A549 (cell line): ENCODE measurements around the gene PCDHGA5. TPM values are rescaled to one million over a fixed set of nuclear protein-coding genes. Genes with fewer than 3 reads are reported as not detected.

ENCODE experiments used
- ATAC-seq, 2 experiments: fragments of 200-7000 bp in 1 of 2; fragments of >200 bp in 1 of 2; cut with Nextera tagmentation in 1 of 2; cut with Tn5 transposase in 1 of 2; 3 replicates each; pipeline versions ENCODE4 v1.8.0 to v1.9.1; 2018 to 2020; ENCODE audit warnings: mild to moderate bottlenecking in 1 of 2, moderate library complexity in 1 of 2
- CTCF ChIA-PET: fragments of 300-600 bp; sonication (Branson Sonifier 250); formaldehyde crosslinking; extraction: SDS; loops from one replicate; lab custom pipeline; 2021; ENCODE audit warnings: antibody characterized with exemption, inconsistent platforms; lab: Yijun Ruan, JAX
- POLR2A ChIA-PET: fragments of 350-600 bp; formaldehyde crosslinking; extraction: SDS; loops from one replicate; lab custom pipeline; 2021; ENCODE audit warnings: antibody characterized with exemption, inconsistent platforms; lab: Yijun Ruan, JAX
- DNase-seq, 2 experiments: peaks; one replicate each; pipeline versions ENCODE4 v3.0.0 to v3.0.0-alpha.2; 2011 to 2016; ENCODE audit warnings: low read depth in 1 of 2, low spot score in 1 of 2
- FAIRE-seq: peaks from 2 replicates; lab custom pipeline; 2011; peaks lifted over from hg19 to GRCh38; lab: Jason Lieb, UNC
- H3K27ac ChIP-seq, 2 experiments: fragments of >200 bp; sonication (Bioruptor Twin); formaldehyde crosslinking; 3 replicates each; pipeline ENCODE4 v1.5.1; 2016 to 2017
- H3K4me1 ChIP-seq: fragments of >200 bp; sonication (Bioruptor Twin); formaldehyde crosslinking; 3 replicates; pipeline ENCODE4 v1.6.1; 2016
- H3K4me2 ChIP-seq: fragments of >200 bp; sonication (Bioruptor Twin); formaldehyde crosslinking; 3 replicates; pipeline ENCODE4 v1.6.1; 2016
- H3K4me3 ChIP-seq: fragments of >200 bp; sonication (Bioruptor Twin); formaldehyde crosslinking; 3 replicates; pipeline ENCODE4 v1.5.1; 2016
- H3K9me3 ChIP-seq: fragments of >200 bp; sonication (Bioruptor Twin); formaldehyde crosslinking; 3 replicates; pipeline ENCODE4 v1.6.1; 2016
- CBX8 ChIP-seq: fragments of 200-600 bp; sonication (generic); IDR thresholded peaks from 2 replicates; pipeline ENCODE4 v1.6.1; 2016
- CHD4 ChIP-seq: fragments of 200-600 bp; sonication (generic); IDR thresholded peaks from 2 replicates; pipeline ENCODE4 v1.6.1; 2016; ENCODE audit warnings: antibody characterized with exemption, mild to moderate bottlenecking, borderline replicate concordance
- EHF ChIP-seq: fragments of 250-450 bp; sonication (Bioruptor Pico); IDR thresholded peaks from 2 replicates; pipeline ENCODE4 v1.5.0; 2020; ENCODE audit warnings: mild to moderate bottlenecking
- EHMT2 ChIP-seq: fragments of 200-600 bp; sonication (generic); IDR thresholded peaks from 2 replicates; pipeline ENCODE4 v1.6.1; 2016; ENCODE audit warnings: antibody characterized with exemption, low read depth, mild to moderate bottlenecking, moderate library complexity
- EP300 ChIP-seq, 2 experiments: fragments of >200 bp; sonication (Bioruptor Twin); formaldehyde crosslinking; IDR thresholded peaks; 2 replicates in 1 of 2; 3 replicates in 1 of 2; pipeline ENCODE4 v1.6.1; 2016 to 2017
- FOSB ChIP-seq: fragments of 250-450 bp; sonication (Bioruptor Pico); IDR thresholded peaks from 2 replicates; pipeline ENCODE4 v1.5.0; 2020; ENCODE audit warnings: mild to moderate bottlenecking, moderate library complexity
- FOSL2 ChIP-seq, 2 experiments: fragments of 450-650 bp in 1 of 2; fragments of >200 bp in 1 of 2; sonication (Bioruptor Twin) in 1 of 2; formaldehyde crosslinking; IDR thresholded peaks; 2 replicates each; pipeline versions ENCODE4 v1.5.0 to v1.6.1; 2016 to 2020; ENCODE audit warnings: mild to moderate bottlenecking in 1 of 2, moderate library complexity in 1 of 2
- HOXA7 ChIP-seq: fragments of 250-450 bp; sonication (Bioruptor Pico); IDR thresholded peaks from 2 replicates; pipeline ENCODE4 v1.5.0; 2020; ENCODE audit warnings: mild to moderate bottlenecking, moderate library complexity
- MAFK ChIP-seq: fragments of 450-650 bp; IDR thresholded peaks from 2 replicates; pipeline ENCODE4 v1.6.1; 2014; ENCODE audit not compliant: partially characterized antibody
- NR3C1 ChIP-seq: fragments of >200 bp; sonication (Bioruptor Twin); formaldehyde crosslinking; IDR thresholded peaks from 3 replicates; pipeline ENCODE4 v1.6.1; 2017
- PBX3 ChIP-seq: IDR thresholded peaks from 2 replicates; pipeline ENCODE4 v1.6.1; 2012
- POLR2A ChIP-seq: IDR thresholded peaks from 2 replicates; pipeline ENCODE4 v1.6.1; 2012; ENCODE audit warnings: mild to moderate bottlenecking, low read length
- RAD21 ChIP-seq, 2 experiments: fragments of >200 bp in 1 of 2; sonication (Bioruptor Twin) in 1 of 2; formaldehyde crosslinking in 1 of 2; IDR thresholded peaks in 1 of 2; conservative IDR thresholded peaks in 1 of 2; 2 replicates in 1 of 2; 3 replicates in 1 of 2; pipeline ENCODE4 v1.6.1; 2012 to 2018; ENCODE audit warnings: inconsistent platforms in 1 of 2
- RARB ChIP-seq: fragments of 250-450 bp; sonication (Bioruptor Pico); IDR thresholded peaks from 2 replicates; pipeline ENCODE4 v1.8.0; 2021; ENCODE audit warnings: mild to moderate bottlenecking, moderate library complexity
- RFX5 ChIP-seq: fragments of 450-650 bp; IDR thresholded peaks from 2 replicates; pipeline ENCODE4 v1.7.1; 2014; ENCODE audit warnings: antibody characterized with exemption, mild to moderate bottlenecking, moderate library complexity
- SMC3 ChIP-seq: fragments of >200 bp; sonication (Bioruptor Twin); formaldehyde crosslinking; IDR thresholded peaks from 3 replicates; pipeline ENCODE4 v1.6.1; 2018; ENCODE audit warnings: inconsistent platforms
- ZSCAN20 ChIP-seq: fragments of 250-450 bp; sonication (Bioruptor Pico); IDR thresholded peaks from 2 replicates; pipeline ENCODE4 v1.8.0; 2022; ENCODE audit warnings: mild to moderate bottlenecking, moderate library complexity
- WGBS: methylation state at CpG from one replicate; pipeline ENCODE4 v1.1.6; 2017; ENCODE audit errors: missing lambda C conversion rate; 5-methylcytosine and 5-hydroxymethylcytosine counted together
- polyA plus RNA-seq, 4 experiments: library from polyadenylated mRNA; depleted of rRNA in 3 of 4; stranded (reverse); fragments of >200 nt; fragmentation: RNase III in 1 of 4; extraction: RNeasy Plus Mini Kit Qiagen cat#74134 plus additional on column Dnase treatment in 1 of 4; gene quantifications; 2 replicates in 3 of 4; 3 replicates in 1 of 4; pipeline ENCODE4 v1.2.3, GENCODE V29; 2011 to 2017
- TF ChIP-seq, protein P1 (sequence below): fragments of >200 bp; sonication (Bioruptor Twin); formaldehyde crosslinking; IDR thresholded peaks from 3 replicates; pipeline ENCODE4 v1.6.1; 2016
- TF ChIP-seq, protein P2 (sequence below): fragments of >200 bp; sonication (Bioruptor Twin); formaldehyde crosslinking; IDR thresholded peaks from 2 replicates; pipeline ENCODE4 v1.6.1; 2016
- TF ChIP-seq, protein P3 (sequence below): IDR thresholded peaks from 2 replicates; pipeline ENCODE4 v1.6.1; 2012
- TF ChIP-seq, protein P4 (sequence below): fragments of 150-350 bp; IDR thresholded peaks from 2 replicates; pipeline ENCODE4 v1.6.1; 2014; ENCODE audit warnings: low read depth, mild to moderate bottlenecking, low read length

The PCDHGA5 gene
- polyA plus RNA-seq, 2 of the 4 experiments (the other 2 are of a cell fraction) = 0.13 to 0.37 TPM

- H3K4me3 ChIP-seq = no peak overlapping the region
- no peak overlapping the region for H3K27ac ChIP-seq
- POLR2A ChIA-PET = no interaction called here
- no peak overlapping the region for H3K4me2 ChIP-seq
- no peak for DNase-seq
- no peaks in the 10 kb centered on the region for H3K4me1 ChIP-seq
- CTCF ChIA-PET = interaction anchor here (1.2 kb wide), 1 partner anchor 14 kb away, joined by 3 read pairs; no protein-coding TSS in a partner anchor
- FAIRE-seq = no peak
- peaks cover 55% of the 10 kb centered on the region for H3K9me3 ChIP-seq
- ATAC-seq = no peak
- WGBS = 19% methylated on average over 6 of the region's 19 CpGs
- TF ChIP-seq, protein P1, sequence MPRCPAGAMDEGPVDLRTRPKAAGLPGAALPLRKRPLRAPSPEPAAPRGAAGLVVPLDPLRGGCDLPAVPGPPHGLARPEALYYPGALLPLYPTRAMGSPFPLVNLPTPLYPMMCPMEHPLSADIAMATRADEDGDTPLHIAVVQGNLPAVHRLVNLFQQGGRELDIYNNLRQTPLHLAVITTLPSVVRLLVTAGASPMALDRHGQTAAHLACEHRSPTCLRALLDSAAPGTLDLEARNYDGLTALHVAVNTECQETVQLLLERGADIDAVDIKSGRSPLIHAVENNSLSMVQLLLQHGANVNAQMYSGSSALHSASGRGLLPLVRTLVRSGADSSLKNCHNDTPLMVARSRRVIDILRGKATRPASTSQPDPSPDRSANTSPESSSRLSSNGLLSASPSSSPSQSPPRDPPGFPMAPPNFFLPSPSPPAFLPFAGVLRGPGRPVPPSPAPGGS = no peak
- TF ChIP-seq EHMT2 (no peak), CBX8 (no peak), HOXA7 (CRISPR knock-in tag) (no peak), PBX3 (no peak), ZSCAN20 (no peak), EHF (no peak), MAFK (no peak), SMC3 (no peak), NR3C1 (no peak), RARB (CRISPR knock-in tag) (no peak), FOSB (CRISPR knock-in tag) (no peak), EP300 (IDR thresholded peaks at IDR 0.05) (no peak), RAD21 (conservative IDR thresholded peaks at IDR 0.05 in 1 of 2, IDR thresholded peaks at IDR 0.05 in 1 of 2) (no peak), RFX5 (no peak), POLR2A (no peak), CHD4 (no peak)
- TF ChIP-seq, protein P2, sequence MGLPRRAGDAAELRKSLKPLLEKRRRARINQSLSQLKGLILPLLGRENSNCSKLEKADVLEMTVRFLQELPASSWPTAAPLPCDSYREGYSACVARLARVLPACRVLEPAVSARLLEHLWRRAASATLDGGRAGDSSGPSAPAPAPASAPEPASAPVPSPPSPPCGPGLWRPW = no peak
- TF ChIP-seq, protein P3, sequence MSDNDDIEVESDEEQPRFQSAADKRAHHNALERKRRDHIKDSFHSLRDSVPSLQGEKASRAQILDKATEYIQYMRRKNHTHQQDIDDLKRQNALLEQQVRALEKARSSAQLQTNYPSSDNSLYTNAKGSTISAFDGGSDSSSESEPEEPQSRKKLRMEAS = no peak
- TF ChIP-seq, protein P4, sequence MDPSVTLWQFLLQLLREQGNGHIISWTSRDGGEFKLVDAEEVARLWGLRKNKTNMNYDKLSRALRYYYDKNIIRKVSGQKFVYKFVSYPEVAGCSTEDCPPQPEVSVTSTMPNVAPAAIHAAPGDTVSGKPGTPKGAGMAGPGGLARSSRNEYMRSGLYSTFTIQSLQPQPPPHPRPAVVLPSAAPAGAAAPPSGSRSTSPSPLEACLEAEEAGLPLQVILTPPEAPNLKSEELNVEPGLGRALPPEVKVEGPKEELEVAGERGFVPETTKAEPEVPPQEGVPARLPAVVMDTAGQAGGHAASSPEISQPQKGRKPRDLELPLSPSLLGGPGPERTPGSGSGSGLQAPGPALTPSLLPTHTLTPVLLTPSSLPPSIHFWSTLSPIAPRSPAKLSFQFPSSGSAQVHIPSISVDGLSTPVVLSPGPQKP = no peak
These were observed 7.0 kb upstream of the PCDHGA5 start for GRCh38 chr5:141356950-141357349.

DNA sequence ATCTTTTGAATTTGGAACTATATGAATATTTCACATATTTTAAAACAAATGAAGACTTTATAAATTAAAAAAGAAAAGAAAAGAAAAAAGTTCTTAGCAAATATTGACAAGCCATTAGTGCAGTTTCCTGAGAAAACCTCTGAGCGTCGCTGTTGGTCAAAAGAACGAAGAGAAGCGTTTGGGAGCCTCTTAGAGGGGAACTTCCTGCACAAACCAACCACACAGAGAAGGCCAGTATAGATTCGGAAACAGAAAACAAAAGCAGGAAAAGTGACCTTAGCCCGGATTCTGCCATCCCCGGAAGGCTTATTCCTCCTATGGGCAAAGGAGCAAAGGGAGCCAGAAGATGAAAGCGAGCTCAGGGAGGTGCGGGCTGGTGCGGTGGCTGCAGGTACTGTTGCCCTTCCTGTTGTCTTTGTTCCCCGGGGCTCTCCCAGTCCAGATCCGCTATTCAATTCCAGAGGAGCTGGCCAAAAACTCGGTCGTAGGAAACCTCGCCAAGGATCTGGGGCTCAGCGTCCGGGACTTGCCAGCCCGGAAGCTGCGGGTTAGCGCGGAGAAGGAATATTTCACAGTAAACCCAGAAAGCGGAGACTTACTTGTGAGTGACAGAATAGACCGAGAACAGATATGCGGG, 4.1 kb upstream of the PCDHGA5 start, which contains the start of gene PCDHGB2:
TSS of gene PCDHGB2 (plus strand) at position 205 of the 637 bp plus-strand sequence. CDS start at position 347, 142 bp downstream.
- 67% methylated on average over 24 of the region's 24 CpGs for WGBS
- no peak for TF ChIP-seq MAFK
- TF ChIP-seq RAD21 (conservative IDR thresholded peaks at IDR 0.05 in 1 of 2, IDR thresholded peaks at IDR 0.05 in 1 of 2) = peak in 1 of 2 experiments; percentile 14; a peak in 1 of 5 replicates
- H3K27ac ChIP-seq = no peak within 1 kb of the TSS
- H3K9me3 ChIP-seq = peaks cover 65% of the 10 kb centered on the region
- no peak for FAIRE-seq
- ChIA-PET POLR2A (no interaction called here), CTCF (interaction anchor here (0.9 to 1.3 kb wide), 2 partner anchors 10 to 204 kb away, joined by 4 to 5 read pairs; partner anchors contain the start of gene PCDHGB1)
- H3K4me2 ChIP-seq = no peak within 1 kb of the TSS
- H3K4me1 ChIP-seq = no peaks in the 10 kb centered on the region
- ATAC-seq = no peak
- DNase-seq = no peak
- H3K4me3 ChIP-seq = no peak within 1 kb of the TSS

DNA sequence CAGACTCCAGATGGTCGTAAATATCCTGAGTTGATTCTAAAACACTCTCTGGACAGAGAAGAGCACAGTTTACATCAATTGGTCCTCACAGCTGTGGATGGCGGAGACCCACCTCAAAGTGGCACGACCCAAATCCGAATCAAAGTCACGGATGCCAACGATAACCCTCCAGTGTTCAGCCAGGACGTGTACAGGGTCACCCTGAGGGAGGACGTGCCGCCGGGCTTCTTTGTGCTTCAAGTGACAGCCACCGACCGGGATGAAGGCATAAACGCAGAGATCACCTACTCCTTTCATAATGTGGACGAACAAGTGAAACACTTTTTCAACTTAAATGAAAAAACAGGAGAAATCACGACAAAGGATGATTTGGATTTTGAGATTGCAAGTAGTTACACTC, 3.3 kb upstream of the PCDHGA5 start:
- ATAC-seq (no peak), FAIRE-seq (no peak), DNase-seq (no peak)
- TF ChIP-seq, protein P1 = no peak
- TF ChIP-seq FOSL2 (IDR thresholded peaks at IDR 0.05) (no peak), FOSL2 (CRISPR knock-in tag; IDR thresholded peaks at IDR 0.05) (no peak)
- no peak overlapping the region for H3K27ac ChIP-seq
- H3K4me3 ChIP-seq = no peak overlapping the region
- POLR2A ChIA-PET = no interaction called here
- no peak overlapping the region for H3K4me2 ChIP-seq
- peaks cover 69% of the 10 kb centered on the region for H3K9me3 ChIP-seq
- CTCF ChIA-PET = interaction anchor here (1.3 kb wide), 1 partner anchor 10 kb away, joined by 4 read pairs; the partner anchor contains the start of gene PCDHGB1
- no peaks in the 10 kb centered on the region for H3K4me1 ChIP-seq
- WGBS = 53% methylated on average over 15 of the region's 15 CpGs
